COLO668 (cell line): ENCODE data around the gene RNF26.

Source experiments
- DNase-seq: peaks from one replicate; lab custom pipeline; 2025; ENCODE audit not compliant: unreplicated experiment; lab: John Stamatoyannopoulos, UW

RNF26 gene

DNA sequence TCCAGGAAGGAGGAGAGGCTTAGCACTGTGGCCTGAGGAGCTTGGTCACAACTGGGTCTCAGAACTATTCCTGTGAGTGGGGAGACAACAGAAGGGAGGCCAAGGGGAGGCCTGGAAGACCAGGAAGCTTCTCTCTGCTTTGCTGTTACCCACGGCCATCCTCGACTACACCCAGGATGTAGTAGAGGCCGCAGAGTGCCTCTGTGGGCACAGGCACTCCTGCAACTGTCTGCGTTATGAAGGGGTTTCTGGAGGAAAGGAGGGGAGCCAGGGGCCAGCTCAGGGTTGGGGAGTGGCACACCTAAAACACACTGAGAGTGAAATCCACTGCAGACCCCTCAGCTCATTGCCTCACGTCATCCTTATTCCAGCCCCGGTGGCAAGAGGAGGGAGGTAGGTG is 16.0 kb downstream of the RNF26 start:
- no peak for DNase-seq

DNA sequence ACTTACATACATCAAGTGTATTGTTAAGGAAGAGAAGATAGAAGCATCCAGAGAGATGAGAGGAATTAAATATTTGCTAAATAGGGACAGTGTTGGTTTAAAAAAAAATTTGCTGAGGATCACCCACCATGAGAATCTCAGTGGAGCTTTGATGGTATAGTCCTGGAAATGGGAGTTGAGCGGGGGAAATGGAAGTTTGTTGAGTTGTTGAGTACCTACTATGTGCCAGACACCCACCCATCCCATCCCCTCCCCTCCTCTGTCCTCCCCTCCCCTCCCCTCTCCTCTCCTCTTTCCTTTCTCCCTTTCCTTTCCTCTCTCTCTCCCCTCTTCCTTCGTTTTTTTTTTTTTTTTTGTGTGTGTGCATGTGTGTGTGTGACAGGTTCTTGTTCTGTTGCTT is 16.9 kb downstream of the RNF26 start:
- no peak for DNase-seq

GRCh38 chr11:119352857-119353260 is 18.5 kb downstream of the RNF26 start:
- peak; percentile 76 for DNase-seq

- DNase-seq = no peak
These were observed 20.9 kb downstream of the RNF26 start for GRCh38 chr11:119355091-119355843.

DNA sequence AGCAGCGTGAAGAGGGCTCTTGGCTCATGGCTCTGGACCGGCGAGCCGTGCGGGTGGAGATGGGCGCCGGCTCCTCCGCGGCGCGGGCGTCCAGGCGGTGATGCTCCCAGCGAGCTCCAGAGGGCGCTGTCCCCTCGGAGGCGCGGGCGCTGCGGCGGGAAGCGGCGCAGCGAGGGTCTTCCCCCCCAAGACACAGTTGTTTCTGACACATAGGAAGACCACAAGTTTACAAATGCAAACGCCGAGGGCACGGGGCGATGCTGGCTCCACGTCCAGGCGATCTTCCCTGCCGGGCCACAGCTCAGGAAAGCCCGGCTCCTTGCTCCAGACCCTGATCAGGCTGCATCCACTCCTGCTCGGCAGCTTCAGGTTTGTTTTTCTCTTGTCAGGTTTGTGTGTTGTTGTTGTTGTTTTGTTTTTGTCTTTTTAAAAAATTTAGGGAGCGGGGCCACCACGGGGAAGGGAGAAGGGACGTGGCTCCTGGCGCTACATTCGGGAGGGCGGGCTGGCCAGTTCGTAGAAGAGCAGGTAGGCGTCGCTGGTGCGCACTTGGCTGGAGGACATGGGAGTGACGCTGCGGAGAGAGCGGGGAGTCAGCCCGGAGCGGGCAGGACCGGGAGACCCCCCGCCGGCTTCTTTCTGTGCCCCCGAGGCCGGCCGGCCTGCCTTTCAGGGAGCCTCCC is 22.2 kb downstream of the RNF26 start:
- no peak for DNase-seq

DNA sequence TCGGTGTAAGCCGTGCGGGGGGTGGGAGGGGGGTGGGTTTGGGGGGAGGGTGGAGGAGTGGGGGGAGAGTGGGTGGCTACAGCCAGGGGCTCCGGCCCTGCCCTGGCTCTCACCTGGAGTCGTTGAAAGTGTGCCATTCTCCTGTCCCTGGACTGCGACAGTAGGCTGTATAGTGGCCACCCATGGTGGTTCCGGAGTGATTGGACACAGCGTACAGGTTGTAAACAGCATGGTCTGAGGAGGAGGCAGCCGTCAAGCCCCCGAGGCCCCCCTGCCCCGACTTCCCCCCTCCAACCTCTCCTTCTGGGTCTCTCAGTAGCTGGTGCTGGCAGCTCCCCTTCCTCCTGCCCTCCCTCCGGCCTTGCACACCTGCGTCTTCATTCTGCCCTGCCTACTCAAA is 22.7 kb downstream of the RNF26 start:
- DNase-seq = no peak

DNA sequence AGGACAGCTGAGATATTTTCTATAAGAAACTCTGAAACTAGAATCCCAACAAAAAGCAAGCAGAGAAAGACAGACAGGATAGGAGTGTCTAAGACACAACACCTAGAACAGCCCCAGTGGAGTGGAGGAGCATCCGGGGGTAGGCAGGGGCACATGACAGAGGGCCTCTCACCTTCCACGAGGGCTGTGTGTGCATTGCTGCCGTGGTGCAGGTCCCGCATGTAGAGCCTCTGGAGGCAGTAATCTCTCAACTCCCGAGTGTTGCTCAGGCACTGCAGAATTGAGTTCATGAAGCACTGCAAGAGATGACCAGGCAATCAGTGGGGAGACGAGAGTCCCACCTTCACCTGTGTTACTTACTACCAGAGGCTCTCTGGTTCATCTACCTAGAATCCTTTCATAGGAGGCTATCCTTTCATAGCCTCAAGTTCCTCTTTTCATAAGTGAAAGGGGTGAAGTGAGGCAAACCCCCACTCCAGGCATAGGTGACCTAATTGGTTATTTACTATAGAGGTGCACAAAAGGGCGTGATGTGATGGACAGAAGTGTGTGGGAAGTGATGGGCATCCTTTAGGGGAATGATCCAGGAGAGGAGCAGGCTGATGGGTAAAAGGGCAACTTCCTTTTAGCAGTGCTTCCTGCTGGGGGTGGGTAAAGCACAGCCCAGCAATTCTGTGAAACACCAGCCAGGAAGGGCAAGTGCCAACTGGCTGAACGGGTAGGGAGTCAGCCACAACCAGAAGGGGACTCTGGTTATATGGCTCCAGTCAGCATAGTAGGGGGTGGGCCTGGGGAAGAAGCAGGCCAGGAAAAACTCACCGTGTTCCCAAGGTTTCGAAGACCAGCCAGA is 25.3 kb downstream of the RNF26 start:
- no peak for DNase-seq

DNA sequence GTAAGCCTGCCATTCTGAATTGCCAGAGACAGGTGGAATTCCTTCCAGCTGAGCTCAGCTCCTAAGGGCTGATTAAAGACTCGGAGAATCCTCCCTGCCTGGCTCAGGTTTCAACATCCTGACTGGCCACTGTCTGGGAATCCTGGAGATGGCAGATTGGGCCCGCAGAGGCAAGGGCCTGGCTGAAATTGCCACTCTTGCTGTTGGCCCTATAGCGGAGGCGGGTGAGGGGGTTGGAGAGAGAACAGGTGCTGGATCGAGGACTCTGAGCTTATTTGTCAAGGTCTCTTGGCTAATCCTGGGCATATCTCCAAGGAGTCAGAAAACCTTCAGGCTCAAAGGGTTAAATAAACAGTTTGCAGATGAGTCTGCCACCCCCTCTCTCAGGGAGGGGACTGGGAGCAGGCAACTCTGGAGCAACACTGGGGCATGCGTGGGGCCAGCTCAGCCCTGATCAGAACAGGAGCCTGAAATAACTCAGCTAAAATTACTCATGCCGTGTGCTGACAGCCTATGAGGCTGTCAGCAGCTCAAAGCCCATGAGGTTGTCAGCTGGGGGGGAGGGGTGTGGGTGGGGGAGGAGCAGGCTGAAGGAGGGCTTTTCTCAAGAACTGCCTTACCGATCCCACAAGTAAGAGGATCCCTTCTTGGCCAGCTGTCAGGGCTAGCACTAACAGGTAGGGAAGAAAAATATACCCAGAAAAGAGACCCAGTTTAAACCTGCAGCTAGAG is 26.9 kb downstream of the RNF26 start:
- peak; percentile 45 for DNase-seq

- DNase-seq = peak; percentile 9
These were observed 27.8 kb downstream of the RNF26 start for GRCh38 chr11:119361941-119362725.

DNA sequence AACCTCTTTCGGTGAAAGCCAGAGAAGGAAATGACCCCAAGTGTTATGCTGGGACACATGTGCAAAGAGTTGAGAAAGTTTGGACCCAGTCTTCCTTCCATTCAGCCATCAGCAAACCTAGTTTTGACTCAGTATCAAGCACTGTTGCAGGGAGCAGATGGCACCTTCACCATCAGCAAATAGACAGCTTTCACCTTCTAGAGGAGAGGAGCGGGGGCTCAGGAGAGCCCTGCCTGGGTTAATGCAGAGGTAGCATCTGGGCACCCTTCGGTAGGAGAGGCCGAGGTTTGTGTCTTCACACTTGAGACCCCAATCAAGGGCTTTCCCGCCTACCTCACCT is 28.4 kb downstream of the RNF26 start:
- DNase-seq = no peak

GRCh38 chr11:119363081-119363850 is 28.9 kb downstream of the RNF26 start:
- peak; percentile 46 for DNase-seq

DNA sequence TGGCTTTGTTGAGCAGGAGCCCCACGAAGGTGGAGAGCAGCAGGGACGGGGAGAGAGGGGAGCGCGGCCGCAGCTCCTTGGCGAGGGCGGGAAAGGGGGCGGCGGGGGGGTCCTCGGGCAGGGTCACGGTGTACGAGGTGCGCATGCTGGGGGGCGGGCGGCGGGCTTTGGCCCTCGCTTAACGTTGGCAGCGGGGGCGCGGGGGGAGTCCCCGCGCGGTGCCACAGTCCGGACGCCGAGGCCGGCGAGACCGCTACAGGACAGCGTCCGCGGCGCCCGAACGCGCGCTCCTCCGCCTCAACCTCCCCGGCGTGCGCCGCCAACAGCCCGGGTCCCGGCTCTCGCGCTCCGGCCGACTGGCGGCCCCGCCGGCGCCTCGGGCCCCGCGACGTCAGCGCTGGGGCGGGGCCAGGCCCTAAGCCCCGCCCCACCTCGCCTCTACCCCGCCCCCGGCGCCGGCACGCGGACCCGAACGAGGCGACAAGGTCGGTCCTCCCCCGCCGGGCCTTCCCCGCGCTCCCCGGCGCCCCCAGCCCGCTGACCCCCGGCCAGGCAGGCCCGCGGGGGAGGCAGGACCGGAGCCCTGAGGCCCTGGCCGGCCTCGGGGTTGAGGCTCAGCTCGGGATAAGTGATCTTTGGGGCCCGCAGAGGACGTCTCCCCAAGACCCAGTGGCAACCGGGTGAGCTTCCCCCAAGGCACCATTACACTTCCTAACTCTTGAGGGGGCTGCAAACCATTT is 29.7 kb downstream of the RNF26 start:
- peak; percentile 74 for DNase-seq

GRCh38 chr11:119365071-119365591 is 30.8 kb downstream of the RNF26 start:
- DNase-seq = no peak

GRCh38 chr11:119366690-119367620 is 32.6 kb downstream of the RNF26 start:
- DNase-seq = no peak

GRCh38 chr11:119367661-119368120 is 33.4 kb downstream of the RNF26 start:
- no peak for DNase-seq

- DNase-seq = peak; percentile 86
These were observed 34.1 kb downstream of the RNF26 start for GRCh38 chr11:119368121-119369034.
